Activated CD8-positive, alpha-beta memory T cell treated with anti-CD3 and anti-CD28 coated beads, Interleukin-2, amount 10 ng/mL, durations not matched to agents 7 days and 5 days (primary cell): ENCODE data around the gene SNAP25. TPM values are rescaled to one million over a fixed set of nuclear protein-coding genes. Genes with fewer than 3 reads are reported as not detected.

Experiments used
- ATAC-seq: fragments of 150-1000 bp; cut with Tn5 transposase; one replicate; pipeline ENCODE4 v1.10.0; 2021; ENCODE audit warnings: moderate library complexity
- CTCF ChIA-PET: fragments of 350-600 bp; sonication (Branson Sonifier 250); formaldehyde crosslinking; loops from one replicate; lab custom pipeline; 2021; ENCODE audit warnings: antibody characterized with exemption; lab: Charles Lee
- DNase-seq: peaks from one replicate; pipeline ENCODE4 v3.0.0-alpha.2; 2020
- H3K27ac Mint-ChIP-seq: one replicate; pipeline ENCODE4 v1.8.0; 2021; ENCODE audit warnings: mild to moderate bottlenecking, mixed read lengths
- H3K27me3 Mint-ChIP-seq: one replicate; pipeline ENCODE4 v1.8.0; 2021; ENCODE audit warnings: mixed read lengths
- H3K36me3 Mint-ChIP-seq: one replicate; pipeline ENCODE4 v1.8.0; 2021; ENCODE audit warnings: mild to moderate bottlenecking, mixed read lengths
- H3K4me1 Mint-ChIP-seq: one replicate; pipeline ENCODE4 v1.8.0; 2021; ENCODE audit warnings: mixed read lengths
- H3K4me3 Mint-ChIP-seq: one replicate; pipeline ENCODE4 v1.8.0; 2021; ENCODE audit warnings: mild to moderate bottlenecking, moderate library complexity, mixed read lengths
- H3K9me3 Mint-ChIP-seq: one replicate; pipeline ENCODE4 v1.8.0; 2022; ENCODE audit warnings: low read depth, mixed read lengths
- total RNA-seq, 2 experiments: library from RNA; stranded (reverse); gene quantifications; one replicate each; pipeline ENCODE4 v1.2.3, GENCODE V29; 2021

Gene SNAP25
- total RNA-seq, 2 experiments from 2014 or later = 1.6 TPM; not detected in 1

- Mint-ChIP-seq H3K27ac (no peak overlapping the region), H3K9me3 (no peaks in the 10 kb centered on the region), H3K4me1 (no peaks in the 10 kb centered on the region), H3K36me3 (no peaks in the 10 kb centered on the region), H3K4me3 (no peak overlapping the region), H3K27me3 (peaks cover 16% of the 10 kb centered on the region)
- ATAC-seq (no peak), DNase-seq (no peak)
- CTCF ChIA-PET = no interaction called here
Observed at GRCh38 chr20:10282979-10283456, 64.4 kb downstream of the SNAP25 start.

- H3K9me3 Mint-ChIP-seq = no peaks in the 10 kb centered on the region
- H3K4me1 Mint-ChIP-seq = no peaks in the 10 kb centered on the region
- H3K4me3 Mint-ChIP-seq = no peak overlapping the region
- DNase-seq = no peak
- H3K27me3 Mint-ChIP-seq = peaks cover 3% of the 10 kb centered on the region
- CTCF ChIA-PET = no interaction called here
- H3K36me3 Mint-ChIP-seq = no peaks in the 10 kb centered on the region
- no peak for ATAC-seq
- H3K27ac Mint-ChIP-seq = no peak overlapping the region
Observed at GRCh38 chr20:10286356-10286755, 67.7 kb downstream of the SNAP25 start.

DNA sequence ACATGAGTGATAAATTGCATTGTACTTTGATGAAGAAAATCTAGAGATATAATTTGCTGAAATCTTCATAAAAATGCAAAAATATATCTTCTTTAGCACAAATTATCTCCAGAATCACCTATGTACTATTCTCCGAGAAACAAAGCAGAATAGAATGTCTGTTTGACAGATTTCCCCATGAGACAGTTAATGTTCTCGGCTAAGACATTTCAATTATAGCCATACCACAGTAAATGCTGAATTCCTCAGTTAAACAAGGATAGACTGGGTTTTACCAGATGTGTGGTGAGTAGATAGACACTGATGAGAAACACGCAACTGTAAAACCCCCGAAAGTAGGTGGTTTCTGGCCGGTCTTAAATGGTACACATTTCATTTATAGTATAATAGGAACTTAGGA lies 69.8 kb downstream of the SNAP25 start:
- DNase-seq (no peak), ATAC-seq (no peak)
- Mint-ChIP-seq H3K4me1 (no peaks in the 10 kb centered on the region), H3K27ac (no peak overlapping the region), H3K27me3 (peaks cover 3% of the 10 kb centered on the region), H3K36me3 (no peaks in the 10 kb centered on the region), H3K4me3 (no peak overlapping the region), H3K9me3 (no peaks in the 10 kb centered on the region)
- CTCF ChIA-PET = no interaction called here

GRCh38 chr20:10288954-10289646 lies 70.5 kb downstream of the SNAP25 start:
- H3K4me1 Mint-ChIP-seq = no peaks in the 10 kb centered on the region
- no peak overlapping the region for H3K27ac Mint-ChIP-seq
- CTCF ChIA-PET = no interaction called here
- DNase-seq = no peak
- no peak overlapping the region for H3K4me3 Mint-ChIP-seq
- no peaks in the 10 kb centered on the region for H3K9me3 Mint-ChIP-seq
- peaks cover 3% of the 10 kb centered on the region for H3K27me3 Mint-ChIP-seq
- ATAC-seq = no peak
- no peaks in the 10 kb centered on the region for H3K36me3 Mint-ChIP-seq

GRCh38 chr20:10291568-10292248 lies 73.1 kb downstream of the SNAP25 start:
- H3K4me3 Mint-ChIP-seq = no peak overlapping the region
- no peak for ATAC-seq
- H3K27ac Mint-ChIP-seq = no peak overlapping the region
- no peaks in the 10 kb centered on the region for H3K9me3 Mint-ChIP-seq
- H3K4me1 Mint-ChIP-seq = no peaks in the 10 kb centered on the region
- DNase-seq = no peak
- CTCF ChIA-PET = no interaction called here
- H3K27me3 Mint-ChIP-seq = no peaks in the 10 kb centered on the region
- no peaks in the 10 kb centered on the region for H3K36me3 Mint-ChIP-seq

GRCh38 chr20:10297223-10297622 lies 78.6 kb downstream of the SNAP25 start:
- ATAC-seq = no peak
- H3K4me3 Mint-ChIP-seq = no peak overlapping the region
- CTCF ChIA-PET = interaction anchor here (1.1 kb wide), 1 partner anchor 10 kb away, joined by 3 read pairs; no protein-coding TSS in a partner anchor
- H3K4me1 Mint-ChIP-seq = no peaks in the 10 kb centered on the region
- H3K27ac Mint-ChIP-seq = no peak overlapping the region
- no peaks in the 10 kb centered on the region for H3K9me3 Mint-ChIP-seq
- H3K36me3 Mint-ChIP-seq = no peaks in the 10 kb centered on the region
- no peak for DNase-seq
- H3K27me3 Mint-ChIP-seq = peaks cover 2% of the 10 kb centered on the region

- CTCF ChIA-PET = interaction anchor here (1.1 kb wide), 1 partner anchor 9 kb away, joined by 3 read pairs; no protein-coding TSS in a partner anchor
- no peak for ATAC-seq
- H3K27ac Mint-ChIP-seq = no peak overlapping the region
Observed at GRCh38 chr20:10297684-10298240, 79.1 kb downstream of the SNAP25 start.

GRCh38 chr20:10300582-10301446 lies 82.2 kb downstream of the SNAP25 start:
- DNase-seq (no peak), ATAC-seq (no peak)
- Mint-ChIP-seq H3K27ac (no peak overlapping the region), H3K9me3 (no peaks in the 10 kb centered on the region), H3K4me3 (no peak overlapping the region), H3K36me3 (no peaks in the 10 kb centered on the region), H3K27me3 (peaks cover 5% of the 10 kb centered on the region), H3K4me1 (no peaks in the 10 kb centered on the region)
- CTCF ChIA-PET = no interaction called here

More at GRCh38 chr20:10297684-10298240, 79.1 kb downstream of the SNAP25 start:
- Mint-ChIP-seq H3K27me3 (peaks cover 2% of the 10 kb centered on the region), H3K9me3 (no peaks in the 10 kb centered on the region), H3K4me1 (no peaks in the 10 kb centered on the region), H3K36me3 (no peaks in the 10 kb centered on the region), H3K4me3 (no peak overlapping the region)
- DNase-seq = no peak

DNA sequence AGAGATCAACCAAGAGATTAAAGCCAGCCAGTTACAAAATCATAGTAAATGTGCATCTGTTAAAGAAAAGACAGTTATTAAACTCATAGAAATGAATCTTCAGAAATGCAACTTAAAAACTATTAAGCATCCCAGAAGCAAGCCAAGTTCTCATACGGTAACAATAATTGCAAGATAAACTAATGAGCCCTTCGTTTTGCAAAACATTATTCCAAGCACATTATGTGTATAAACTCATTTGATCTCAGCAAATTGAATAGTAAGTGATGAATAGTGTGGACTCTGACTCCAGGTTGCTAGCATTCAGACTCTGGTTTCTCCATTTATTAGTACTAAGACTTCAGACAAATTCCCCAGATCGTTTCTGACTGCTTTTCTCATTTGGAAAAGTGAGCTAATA lies 85.2 kb downstream of the SNAP25 start:
- Mint-ChIP-seq H3K36me3 (no peaks in the 10 kb centered on the region), H3K4me3 (no peak overlapping the region), H3K9me3 (no peaks in the 10 kb centered on the region), H3K27ac (no peak overlapping the region), H3K4me1 (peaks cover 7% of the 10 kb centered on the region), H3K27me3 (peaks cover 11% of the 10 kb centered on the region)
- CTCF ChIA-PET = no interaction called here
- ATAC-seq = no peak
- DNase-seq = no peak

DNA sequence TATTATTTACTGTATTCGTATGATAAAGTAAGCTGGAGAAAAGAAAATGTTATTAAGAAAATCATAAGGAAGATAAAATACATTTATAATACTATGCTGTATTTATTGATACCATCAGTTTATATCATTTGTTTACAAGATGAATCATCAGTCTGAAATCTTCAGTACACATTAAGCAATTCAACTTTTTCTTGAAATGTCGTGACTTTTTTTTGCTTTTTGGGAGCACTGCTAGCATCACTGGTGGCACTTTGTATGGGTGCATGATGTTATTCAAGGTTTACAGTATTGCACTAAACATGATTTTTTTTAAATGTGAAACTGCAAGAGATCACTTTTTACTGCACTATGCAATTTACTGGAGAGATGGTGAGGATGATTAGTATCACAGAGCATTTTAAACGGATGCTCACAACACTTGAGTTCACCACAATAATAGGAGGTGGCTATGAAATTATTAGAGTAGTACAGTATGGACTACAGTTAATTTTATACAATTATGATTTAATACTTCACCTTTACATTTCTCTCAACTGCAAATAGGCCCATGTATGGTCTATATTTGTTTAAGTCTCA lies 85.9 kb downstream of the SNAP25 start:
- H3K36me3 Mint-ChIP-seq = no peaks in the 10 kb centered on the region
- H3K4me1 Mint-ChIP-seq = peaks cover 7% of the 10 kb centered on the region
- ATAC-seq (no peak), DNase-seq (no peak)
- peaks cover 11% of the 10 kb centered on the region for H3K27me3 Mint-ChIP-seq
- H3K4me3 Mint-ChIP-seq = no peak overlapping the region
- CTCF ChIA-PET = no interaction called here
- H3K9me3 Mint-ChIP-seq = no peaks in the 10 kb centered on the region
- no peak overlapping the region for H3K27ac Mint-ChIP-seq

DNA sequence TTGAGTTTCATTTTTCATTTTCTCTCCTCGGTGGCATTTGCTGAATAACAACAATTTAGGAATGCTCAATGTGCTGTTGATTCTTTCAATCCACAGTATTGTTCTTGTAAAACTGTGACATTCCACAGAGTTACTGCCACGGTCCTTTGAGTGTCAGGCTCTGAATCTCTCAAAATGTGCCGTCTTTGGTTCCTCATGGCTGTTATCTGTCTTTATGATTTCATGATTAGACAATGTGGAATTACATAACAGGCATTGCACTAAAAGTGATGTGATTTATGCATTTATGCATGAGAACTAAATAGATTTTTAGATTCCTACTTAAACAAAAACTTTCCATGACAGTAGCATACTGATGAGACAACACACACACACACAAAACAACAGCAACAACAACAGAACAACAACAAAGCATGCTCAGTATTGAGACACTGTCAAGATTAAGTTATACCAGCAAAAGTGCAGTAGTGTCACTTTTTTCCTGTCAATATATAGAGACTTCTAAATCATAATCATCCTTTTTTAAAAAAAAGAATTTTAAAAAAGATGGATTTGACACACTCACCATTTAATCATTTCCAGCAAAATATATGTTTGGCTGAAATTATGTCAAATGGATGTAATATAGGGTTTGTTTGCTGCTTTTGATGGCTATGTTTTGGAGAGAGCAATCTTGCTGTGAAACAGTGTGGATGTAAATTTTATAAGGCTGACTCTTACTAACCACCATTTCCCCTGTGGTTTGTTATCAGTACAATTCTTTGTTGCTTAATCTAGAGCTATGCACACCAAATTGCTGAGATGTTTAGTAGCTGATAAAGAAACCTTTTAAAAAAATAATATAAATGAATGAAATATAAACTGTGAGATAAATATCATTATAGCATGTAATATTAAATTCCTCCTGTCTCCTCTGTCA lies 88.1 kb downstream of the SNAP25 start:
- CTCF ChIA-PET = interaction anchor here (0.8 to 1.8 kb wide), 2 partner anchors 9 to 10 kb away, joined by 3 to 7 read pairs; no protein-coding TSS in a partner anchor
- no peaks in the 10 kb centered on the region for H3K9me3 Mint-ChIP-seq

DNA sequence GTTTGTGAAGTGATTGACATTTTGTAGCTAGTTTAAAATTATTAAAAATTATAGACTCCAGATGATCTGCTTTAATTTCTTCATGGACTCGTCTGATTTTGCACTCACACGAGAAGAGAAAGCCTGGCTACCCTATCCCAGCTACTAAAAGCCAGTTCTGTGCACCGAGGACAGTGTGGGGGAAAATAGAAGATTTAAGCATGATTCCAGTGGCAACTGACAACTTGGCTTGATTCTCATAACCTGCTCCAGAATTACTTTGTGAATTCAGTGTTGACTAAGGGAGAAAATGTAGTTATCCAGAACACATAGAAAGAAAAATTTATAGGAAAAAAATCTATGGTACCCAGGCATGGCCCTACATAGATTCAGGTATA lies 88.7 kb downstream of the SNAP25 start:
- Mint-ChIP-seq H3K27ac (no peak overlapping the region), H3K9me3 (no peaks in the 10 kb centered on the region), H3K27me3 (peaks cover 24% of the 10 kb centered on the region), H3K4me1 (peaks cover 7% of the 10 kb centered on the region), H3K36me3 (no peaks in the 10 kb centered on the region), H3K4me3 (no peak overlapping the region)
- ATAC-seq = no peak
- no peak for DNase-seq
- CTCF ChIA-PET = interaction anchor here (0.8 to 1.8 kb wide), 2 partner anchors 9 to 10 kb away, joined by 3 to 7 read pairs; no protein-coding TSS in a partner anchor

More for the DNA sequence above, 88.1 kb downstream of the SNAP25 start:
- Mint-ChIP-seq H3K4me3 (no peak overlapping the region), H3K4me1 (peaks cover 7% of the 10 kb centered on the region), H3K36me3 (no peaks in the 10 kb centered on the region), H3K27me3 (peaks cover 20% of the 10 kb centered on the region), H3K27ac (no peak overlapping the region)
- ATAC-seq (no peak), DNase-seq (no peak)
